Measurements from ENCODE around the gene TGM4.

DNA sequence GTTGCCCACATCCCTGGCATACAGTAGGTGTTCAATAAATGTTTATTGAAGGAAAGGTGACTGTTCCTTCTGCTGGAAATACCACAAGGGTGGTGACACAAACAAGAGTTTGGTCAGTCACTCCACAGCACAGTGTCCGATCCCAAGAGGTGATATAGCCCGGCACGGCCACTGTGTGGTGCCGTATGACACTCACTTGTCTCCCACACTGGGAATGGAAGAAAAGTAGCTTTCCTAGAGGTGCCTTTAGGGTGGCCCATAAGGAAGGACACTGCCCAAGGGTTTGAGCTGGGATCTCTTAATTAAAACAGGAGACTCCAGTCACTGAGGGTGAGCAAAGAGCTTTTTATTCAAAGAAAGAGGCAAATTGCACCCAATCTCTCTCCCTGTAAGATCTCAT, 40.5 kb downstream of the TGM4 start:
- no peak for TF ChIP-seq POLR2A (IDR thresholded peaks at IDR 0.05; ENCODE audit: low read depth, low read length)
- TF ChIP-seq TAF1 (IDR thresholded peaks at IDR 0.05; ENCODE audit: borderline replicate concordance, low read depth, low read length), result no peak
- no peak for TF ChIP-seq POLR2AphosphoS5 (IDR thresholded peaks at IDR 0.05; ENCODE audit: low read depth, low read length)

Measured in GM12892 (cell line).